SK-N-DZ (cell line): ENCODE results near the gene RNPEPL1.

Source experiments
- DNase-seq: peaks from one replicate; pipeline ENCODE4 v3.0.0-alpha.2; 2015; ENCODE audit warnings: low spot score

The RNPEPL1 gene

GRCh38 chr2:240624011-240624949 lies 56.0 kb downstream of the RNPEPL1 start:
- peak; percentile 45 for DNase-seq

GRCh38 chr2:240624950-240625621 lies 56.8 kb downstream of the RNPEPL1 start, which contains the start of gene GPR35:
GPR35 (plus strand) TSS chr2:240625480; CDS start chr2:240629953, 4,473 bp downstream.
- no peak for DNase-seq

GRCh38 chr2:240626531-240627300 lies 58.4 kb downstream of the RNPEPL1 start:
- DNase-seq = no peak

GRCh38 chr2:240627736-240628506 lies 59.6 kb downstream of the RNPEPL1 start:
- DNase-seq = no peak

GRCh38 chr2:240628507-240628807 lies 60.2 kb downstream of the RNPEPL1 start:
- no peak for DNase-seq

GRCh38 chr2:240628808-240629618 lies 60.7 kb downstream of the RNPEPL1 start:
- DNase-seq = no peak

- no peak for DNase-seq
Measured at GRCh38 chr2:240629619-240629967, 61.3 kb downstream of the RNPEPL1 start.

- DNase-seq = no peak
Measured at GRCh38 chr2:240629968-240630770, 61.9 kb downstream of the RNPEPL1 start.
